HG02763 (cell line): Measurements from ENCODE around the gene CPNE1.

Source experiments
- ATAC-seq: cut with Tn5 transposase; IDR thresholded peaks from one replicate; pipeline ENCODE4 v1.9.1; 2021; ENCODE audit warnings: mild to moderate bottlenecking, moderate library complexity; ENCODE audit not compliant: unreplicated experiment

The CPNE1 gene

DNA sequence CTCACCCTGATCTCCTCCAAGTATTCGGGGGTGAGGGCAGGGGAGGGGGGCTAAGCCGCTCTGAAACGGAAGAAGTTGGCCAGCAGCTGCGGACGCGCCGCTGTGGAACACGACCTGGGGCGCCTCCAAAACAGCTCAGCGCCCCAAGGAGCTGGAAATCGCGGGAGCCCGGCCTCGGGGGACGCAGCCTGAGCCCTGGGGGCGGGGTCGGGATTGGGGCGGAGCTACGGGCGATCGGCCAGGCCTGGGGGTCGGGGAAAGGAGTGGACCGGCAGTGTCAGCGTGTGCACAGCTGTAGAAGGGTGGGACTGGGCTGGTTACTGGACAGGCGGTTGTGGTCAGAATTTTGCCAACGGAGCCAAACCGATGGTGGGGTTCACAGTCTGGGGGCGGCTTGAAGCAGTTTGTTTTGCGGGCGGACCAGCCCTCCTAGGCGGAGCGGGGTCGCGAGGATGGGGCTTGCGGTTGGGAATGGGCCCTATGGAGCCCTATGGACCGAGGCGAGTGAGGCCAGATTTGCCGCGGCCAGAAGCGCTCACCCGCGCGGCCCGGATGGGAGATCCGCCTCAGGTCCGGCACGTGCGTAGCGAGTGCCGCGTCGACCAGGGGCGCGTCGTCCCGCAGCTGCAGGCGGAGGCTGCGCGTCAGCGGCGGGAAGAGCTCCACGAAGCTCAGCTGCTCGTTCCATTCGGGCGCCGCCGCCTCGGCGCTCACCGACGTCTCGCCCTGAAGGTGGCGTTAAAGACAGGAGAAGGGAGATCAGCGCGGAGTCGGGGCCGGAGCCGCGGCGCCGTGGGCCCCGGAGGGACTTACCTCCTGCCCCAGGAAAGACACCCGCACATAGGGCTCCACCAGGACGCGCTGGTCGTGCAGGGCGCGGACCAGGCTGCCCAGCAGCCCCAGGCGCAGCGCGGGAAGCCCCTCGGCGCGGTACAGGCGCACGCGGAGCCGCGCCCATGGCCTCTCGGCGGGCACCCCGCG lies 63.4 kb downstream of the CPNE1 start:
- ATAC-seq: no peak

DNA sequence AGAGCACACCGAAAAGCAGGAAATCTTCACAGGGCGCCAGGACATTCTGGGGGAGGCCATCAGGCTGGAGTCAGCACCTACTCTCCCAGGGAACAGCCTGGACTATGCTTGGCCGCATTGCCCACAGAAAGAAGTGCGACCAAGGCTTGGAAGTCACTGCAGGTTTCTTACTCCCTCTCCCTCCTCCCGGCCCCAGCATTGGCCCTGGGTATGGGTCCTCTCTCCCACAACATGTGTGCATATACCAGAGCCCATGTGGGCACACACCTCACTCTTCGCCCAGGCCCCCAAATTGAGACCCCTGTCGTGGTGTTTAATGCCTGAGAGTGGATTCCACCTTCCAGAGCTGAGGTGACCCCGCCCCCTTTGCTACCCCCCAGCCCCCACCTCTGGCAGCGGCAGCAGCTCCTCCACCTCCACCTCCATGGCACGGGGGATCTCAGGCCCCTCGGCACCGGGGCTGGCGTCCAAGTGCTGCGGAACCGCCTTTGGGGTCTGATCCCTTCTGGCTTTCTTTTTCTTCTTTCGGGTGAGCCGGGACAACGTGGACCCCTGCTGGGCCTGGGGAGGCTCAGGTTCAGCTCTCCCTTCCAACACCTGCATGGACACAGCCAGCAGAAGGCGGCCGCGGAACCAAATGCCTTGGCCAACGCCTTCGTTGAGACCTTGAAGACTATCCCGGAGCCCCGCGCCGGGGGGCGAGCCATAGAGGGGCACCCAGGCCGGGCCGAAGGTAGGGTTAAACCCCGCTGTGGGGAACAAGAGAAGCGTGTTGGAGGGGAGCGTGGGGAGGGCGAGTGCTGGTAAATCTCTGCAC lies 64.3 kb downstream of the CPNE1 start:
- ATAC-seq: no peak

DNA sequence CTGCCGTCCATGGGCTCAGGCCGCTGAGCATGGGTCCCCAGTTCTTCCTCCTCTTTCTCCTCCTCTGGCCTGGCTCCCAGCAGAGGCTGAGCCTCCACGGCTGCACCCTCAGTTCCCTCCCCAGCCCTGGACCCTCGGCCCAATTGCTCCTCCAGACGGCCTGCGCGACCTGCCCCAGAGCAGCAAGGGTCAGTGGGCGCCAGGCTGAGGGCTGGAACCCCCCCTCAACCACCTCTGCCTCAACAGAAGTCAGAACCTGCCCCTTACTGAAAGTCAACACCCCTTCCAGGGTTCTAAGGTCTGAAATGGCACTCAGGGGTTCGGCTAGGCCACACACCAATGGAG lies 65.0 kb downstream of the CPNE1 start:
- ATAC-seq: no peak

DNA sequence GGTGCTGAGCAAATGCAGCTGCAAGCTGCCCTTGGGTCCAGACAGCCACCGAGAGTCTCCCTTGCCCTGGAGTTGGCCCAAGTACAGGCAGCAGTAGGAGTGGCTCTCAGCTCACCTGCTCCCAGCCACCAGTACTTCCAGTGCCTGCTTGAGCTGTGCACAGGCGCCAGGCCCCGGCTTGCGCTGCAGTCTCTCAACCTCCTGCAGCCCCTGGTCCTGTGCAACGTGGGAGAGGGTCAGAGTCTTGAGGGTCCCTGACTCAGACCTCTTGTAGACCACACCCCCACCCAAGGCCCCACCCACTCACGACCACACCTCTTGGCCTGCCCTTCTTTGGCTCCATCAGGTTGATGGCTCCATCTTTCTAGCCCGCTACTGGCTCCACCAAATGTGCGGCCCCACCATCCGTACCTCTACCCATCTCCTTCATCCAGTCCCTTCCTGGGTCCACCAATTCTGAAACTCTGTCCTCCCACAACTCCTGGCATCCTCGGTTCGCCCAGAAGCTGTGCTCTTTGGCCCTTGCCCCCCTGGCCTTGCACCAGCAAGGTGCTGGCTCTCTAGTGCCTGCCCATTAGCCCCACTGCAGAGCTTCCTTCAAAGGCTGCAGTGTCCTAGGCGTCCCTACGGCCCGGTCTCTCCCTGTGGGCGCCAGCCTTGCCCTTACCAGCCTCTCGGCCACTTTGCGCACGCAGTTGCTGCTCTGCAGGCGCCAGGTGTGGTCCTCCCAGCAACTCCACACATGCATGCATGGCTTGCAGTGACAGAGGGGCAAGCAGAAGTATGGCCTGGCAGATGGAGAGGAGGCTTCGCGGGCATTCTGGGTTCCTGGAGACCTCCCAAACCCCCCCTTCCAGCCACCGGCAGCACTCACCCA lies 65.6 kb downstream of the CPNE1 start:
- no peak for ATAC-seq

DNA sequence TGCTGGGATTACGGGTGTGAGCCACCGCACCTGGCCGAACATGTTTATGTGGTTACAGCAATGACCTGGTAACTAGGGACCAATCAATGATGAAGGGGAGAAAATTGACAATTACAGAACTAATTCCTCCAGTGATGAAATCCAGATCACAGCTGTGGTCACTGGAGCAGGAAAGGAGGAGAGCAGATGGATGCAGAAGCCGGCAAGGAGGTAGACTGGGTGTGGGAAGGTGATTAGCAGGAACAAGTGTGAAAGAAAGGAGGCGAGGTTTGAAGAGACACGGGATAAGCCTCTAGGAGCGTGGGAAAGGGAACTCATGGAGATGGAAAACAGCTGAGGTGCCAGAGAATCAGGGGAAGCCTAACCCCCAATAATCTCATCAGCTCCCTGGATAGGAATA lies 66.2 kb downstream of the CPNE1 start:
- ATAC-seq: no peak

DNA sequence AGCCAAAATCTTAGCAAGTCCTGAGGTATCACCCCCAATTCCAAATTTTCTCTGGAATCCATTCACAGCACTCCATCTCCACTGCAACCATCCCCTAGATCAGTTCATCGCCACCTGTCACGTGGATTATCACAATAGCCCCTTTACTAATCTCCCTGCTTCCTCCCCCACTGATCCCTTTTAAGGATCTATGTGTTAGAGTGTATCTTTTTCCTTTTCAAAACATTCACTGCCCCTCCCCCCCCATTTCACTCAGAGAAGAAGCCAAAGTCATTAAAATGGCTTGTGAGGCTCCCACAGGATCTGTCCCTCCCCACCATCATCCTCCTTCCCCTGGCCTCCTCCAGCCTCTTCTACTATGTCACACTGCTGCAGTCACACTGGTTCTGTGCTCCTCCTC lies 67.5 kb downstream of the CPNE1 start:
- no peak for ATAC-seq

DNA sequence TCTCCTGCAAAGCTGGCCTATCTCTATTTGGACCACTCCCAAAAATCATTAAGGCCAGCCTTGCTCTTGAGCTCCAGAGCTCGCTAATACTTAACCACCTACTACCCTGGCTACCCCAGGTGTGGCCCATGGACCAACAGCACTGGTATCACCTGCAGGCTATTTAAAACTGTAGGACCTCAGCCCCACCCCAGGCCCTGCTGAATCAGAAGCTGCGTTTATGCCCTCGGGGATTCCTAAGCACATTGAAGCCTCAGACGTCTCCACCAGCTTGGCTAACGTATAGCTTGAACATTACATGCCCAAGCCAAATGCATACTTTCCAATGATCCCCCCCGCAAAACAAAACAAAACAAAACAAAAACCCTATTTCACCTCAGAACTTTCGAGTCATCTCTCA lies 68.8 kb downstream of the CPNE1 start:
- ATAC-seq: no peak

DNA sequence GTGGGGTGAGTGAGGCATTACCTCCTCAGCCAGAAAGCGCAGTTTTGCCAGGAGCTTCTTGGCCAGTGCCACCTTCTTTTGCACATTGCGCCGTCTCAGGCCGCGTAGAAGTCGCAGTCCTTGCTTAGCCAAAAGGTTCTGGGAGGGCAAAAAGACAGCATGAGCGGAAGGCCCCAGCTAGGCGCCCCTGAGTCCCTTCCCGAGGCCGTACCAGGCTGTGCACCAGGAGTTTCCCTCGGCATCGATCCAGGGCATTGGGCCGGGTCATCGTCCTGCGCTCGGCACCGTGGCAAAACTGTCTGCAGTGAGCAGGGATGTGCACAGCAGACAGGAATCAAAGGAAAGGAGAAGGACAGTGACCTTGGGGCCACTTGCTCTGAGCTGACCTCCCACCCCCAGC lies 69.2 kb downstream of the CPNE1 start:
- no peak for ATAC-seq

DNA sequence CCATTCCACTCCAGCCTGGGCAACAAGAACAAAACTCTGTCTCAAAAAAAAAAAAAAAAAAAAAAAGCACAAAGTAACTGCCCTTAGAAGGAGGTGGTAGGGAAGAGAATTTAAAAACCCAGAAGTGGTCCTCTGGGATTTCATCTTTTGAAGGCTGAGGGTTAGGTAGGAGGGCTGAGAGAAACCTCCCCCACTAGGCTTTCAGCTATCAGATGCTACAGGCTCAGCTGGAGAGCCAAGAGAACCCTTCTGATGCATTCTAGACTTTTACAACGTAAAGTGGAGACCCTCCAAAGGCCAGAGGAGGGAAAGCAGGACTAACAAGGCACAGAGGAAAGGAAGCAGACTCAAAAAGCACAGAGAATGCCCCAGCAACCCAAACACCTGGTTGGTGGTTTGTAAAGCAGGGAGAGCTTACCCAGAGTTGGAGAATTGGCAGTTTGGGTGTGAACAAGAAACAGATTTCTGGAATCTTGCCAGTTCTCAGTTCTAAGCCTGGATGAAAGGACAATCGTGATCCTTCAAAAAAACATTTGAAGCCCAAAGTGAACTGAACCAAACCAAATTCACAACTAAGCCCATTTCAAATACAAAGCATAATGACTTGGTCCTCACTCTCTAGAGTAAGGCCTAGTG lies 72.2 kb downstream of the CPNE1 start:
- ATAC-seq: no peak

DNA sequence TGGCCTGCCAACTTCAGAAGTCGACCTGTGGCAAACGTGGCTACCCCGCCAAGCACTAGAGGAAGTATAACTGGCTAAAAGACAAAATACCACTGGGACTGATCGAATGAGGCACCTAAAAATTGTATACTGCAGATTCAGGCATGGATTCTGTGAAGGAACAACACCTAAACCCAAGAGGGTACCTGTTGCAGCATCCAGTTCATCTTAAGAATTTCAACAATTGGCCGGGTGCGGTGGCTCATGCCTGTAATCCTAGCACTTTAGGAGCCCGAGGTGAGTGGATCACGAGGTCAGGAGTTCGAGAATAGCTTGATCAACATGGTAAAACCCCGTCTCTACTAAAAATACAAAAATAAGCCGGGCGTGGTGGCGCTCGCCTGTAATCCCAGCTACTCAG lies 76.3 kb downstream of the CPNE1 start:
- no peak for ATAC-seq

DNA sequence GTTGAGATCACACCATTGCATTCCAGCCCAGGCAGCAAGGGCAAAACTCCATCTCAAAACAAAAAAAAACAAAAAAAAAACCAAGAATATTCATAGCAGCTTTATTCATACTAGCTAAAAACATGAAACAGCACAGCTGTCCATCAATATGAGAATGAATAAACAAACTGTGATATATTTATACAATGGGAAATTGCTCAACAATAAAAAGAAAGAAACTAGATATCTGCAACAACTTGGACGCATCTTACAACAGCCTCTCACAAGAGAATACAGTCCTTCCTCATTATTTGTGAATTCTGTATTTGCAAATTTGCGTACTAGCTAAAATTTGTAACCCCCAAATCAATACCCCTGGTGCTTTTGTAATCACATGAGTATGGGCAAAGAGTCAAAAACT lies 77.3 kb downstream of the CPNE1 start:
- ATAC-seq: no peak

DNA sequence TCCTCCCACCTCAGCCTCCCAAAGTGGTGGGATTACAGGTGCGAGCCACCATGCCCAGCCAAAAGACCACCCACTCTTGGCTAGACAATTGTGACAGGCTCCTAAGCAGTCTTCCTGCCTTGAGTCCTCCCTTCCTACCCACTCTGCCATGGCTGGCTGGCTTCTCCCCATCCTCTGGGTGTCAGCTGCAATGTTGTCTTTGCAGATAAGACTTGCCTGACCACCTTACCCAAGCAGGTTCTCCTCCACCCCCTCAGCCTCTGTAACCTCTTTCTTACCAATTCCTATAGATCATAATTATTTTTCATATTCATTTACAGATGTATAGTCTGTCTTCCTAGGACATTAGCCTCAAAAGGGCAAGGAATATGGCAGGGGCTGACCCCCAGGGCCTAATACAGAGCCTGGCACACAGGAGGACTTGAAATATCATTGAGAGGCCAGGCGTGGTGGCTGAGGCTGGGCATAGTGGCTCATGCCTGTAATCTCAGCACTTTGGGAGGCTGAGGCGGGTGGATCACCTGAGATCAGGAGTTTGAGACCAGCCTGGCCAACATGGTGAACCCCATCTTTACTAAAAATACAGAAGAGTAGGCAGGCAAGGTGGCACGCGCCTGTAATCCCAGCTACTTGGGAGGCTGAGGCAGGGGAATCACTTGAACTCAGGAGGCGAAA lies 77.8 kb downstream of the CPNE1 start:
- no peak for ATAC-seq

DNA sequence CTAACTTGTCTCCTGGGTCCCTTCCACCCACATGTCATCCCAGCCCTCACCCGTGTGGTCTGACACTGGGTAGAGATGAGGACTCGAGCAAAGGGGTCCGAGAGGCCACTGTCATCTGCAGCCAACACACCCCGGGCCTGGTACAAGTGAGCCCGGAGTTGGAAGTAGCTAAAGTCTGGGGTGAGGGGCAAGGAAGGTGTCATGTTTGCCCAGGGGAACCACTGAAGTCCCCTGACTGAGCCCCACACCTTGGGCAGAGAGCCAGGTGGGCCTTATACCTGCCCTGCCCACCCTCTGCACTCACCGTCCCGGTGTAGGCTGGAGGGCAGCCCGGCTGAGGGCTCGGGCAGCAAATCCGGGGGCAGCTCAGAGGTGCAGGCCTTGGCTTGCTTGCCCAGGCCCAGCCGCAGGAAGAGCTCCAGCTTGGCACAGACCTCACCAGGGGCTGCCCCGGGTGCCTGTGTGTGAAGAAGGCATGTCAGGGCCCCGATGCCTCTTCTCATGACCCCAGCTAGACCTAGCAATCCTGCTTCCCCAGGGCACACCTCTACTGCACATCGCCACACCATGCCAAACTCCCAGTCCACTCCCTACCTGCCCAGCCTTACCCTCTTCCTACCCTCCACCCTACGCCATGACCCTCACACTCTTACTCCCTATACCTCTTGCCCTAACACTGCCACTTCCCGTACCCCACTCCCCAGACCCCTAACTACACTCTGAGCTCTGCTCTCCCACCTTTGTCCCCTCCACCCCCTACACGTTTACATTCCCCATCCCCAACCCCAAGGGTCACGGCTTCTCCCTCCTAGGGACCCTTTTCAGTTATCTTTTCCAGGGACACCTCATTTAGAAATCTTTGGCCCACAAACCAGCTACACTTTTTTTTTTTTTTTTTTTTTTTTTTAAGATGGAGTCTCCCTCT lies 80.8 kb downstream of the CPNE1 start:
- ATAC-seq: no peak

DNA sequence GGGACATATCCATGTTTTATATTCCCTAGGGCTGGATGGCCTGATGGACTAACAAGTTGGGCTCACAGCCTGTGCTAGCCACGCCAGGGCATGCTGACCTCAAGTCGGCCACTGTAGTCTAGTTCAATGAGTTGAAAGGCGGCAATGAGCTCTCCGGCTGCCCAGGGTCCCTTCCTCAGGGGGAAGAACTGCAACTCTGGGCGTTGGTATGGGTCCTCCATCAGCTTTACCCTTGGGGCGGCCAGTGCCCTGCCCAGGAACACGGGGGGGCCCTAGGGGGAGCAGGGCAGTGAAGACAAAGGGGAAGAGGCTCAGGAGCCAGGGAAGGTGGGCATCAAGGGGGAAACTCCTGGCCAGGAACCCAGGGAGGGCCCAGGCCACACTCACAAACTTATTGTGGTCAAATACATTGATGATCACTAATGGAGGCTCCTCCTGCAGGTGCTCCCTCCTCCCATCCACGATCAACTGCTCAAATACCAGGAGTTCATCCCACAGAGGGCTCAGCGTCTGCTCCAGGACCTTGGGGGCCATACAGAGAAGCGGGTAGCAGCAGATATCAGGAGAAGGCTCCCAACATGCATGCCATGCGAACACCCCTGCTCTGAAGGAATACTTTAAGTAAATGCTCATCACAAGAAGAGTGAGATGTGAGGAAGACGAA lies 81.8 kb downstream of the CPNE1 start:
- no peak for ATAC-seq

DNA sequence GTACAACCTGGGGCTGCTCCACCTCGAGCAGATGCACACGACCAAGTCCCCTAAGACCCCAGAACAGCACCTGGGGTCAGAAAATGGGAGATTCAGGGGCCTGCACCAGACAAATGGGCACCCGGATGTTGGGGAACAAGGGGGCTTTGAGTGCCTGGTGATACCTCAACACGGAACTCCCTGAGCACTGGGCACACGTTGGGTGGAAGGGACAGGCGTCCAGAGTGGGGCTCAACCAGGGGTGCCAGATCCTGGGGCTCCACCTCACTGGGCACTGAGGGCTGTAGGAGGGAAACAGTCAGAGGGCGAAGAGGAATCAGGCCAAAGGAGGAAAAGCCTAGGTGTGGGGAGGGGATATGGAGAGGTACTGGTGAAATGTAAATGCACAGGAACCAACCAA lies 82.6 kb downstream of the CPNE1 start:
- no peak for ATAC-seq

DNA sequence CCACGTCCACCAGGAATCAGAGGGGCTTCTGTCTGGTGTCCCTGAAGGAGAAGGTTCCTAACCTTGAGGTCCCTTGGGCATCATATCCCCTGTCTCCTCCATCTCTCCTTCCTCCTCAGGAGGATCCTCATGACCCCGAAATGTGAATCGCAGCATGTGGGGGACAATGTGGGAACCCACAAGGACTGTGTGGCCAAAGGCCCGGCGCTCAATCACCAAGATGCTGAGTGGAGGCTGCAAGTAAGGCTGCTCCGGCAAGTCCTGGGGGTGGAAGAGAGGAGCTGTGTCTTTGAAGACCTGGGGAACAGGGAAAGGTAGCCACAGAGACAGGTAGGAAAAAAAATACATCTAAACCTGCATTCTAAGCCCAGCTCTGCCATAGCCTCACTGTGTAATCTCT lies 85.5 kb downstream of the CPNE1 start:
- no peak for ATAC-seq

DNA sequence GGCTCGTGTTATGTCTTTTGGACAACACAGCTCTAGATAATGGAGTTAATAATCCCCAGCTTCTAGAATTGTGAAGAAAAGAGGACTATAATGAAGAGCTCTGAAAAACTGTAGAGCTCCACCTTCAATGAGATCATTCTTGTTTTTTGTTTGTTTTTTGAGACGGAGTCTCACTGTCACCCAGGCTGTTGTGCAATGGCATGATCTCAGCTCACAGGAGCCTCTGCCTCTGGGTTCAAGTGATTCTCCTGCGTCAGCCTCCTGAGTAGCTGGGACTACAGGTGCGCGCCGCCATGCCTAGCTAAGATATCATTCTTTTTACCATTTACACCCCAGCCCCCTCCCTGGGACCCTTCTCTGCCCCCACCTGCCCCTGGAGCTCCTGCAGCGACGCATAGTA lies 86.2 kb downstream of the CPNE1 start:
- no peak for ATAC-seq

DNA sequence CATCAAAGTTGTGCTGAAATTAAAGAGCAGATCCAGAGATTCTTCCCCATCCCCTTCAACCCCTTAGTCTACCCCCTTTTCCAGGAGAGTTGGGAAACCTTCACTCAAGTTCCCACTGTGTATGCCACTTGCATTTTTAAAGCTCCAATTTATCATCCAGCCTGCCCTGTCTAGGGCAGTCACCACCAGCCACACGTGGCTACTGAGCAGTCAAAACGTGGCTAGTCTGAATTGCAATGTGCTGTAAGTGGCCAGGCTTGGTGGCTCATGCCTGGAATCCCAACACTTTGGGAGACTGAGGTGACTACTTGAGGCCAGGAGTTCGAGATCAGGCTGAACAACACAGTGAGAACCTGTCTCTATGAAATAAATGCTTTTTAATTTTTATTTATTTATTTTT lies 87.9 kb downstream of the CPNE1 start:
- ATAC-seq: no peak
